GM12878 (cell line): ENCODE results near the gene PLA2G12B. TPM values are rescaled to one million over a fixed set of nuclear protein-coding genes. Genes with fewer than 3 reads are reported as not detected.

Experiments
- ATAC-seq: fragments of 200-7000 bp; cut with Tn5 transposase; 3 replicates; pipeline ENCODE4 v1.9.1; 2020; ENCODE audit warnings: mild to moderate bottlenecking, moderate library complexity
- BruUV-seq: library from RNA; stranded (reverse); fragments of 400-500 nt; replicated peaks from 2 replicates; lab custom pipeline; 2021; lab: Mats Ljungman, UMichigan
- CTCF ChIA-PET: fragments of 300-600 bp; sonication (Branson Sonifier 250); formaldehyde crosslinking; extraction: SDS; loops from one replicate; lab custom pipeline; 2021; ENCODE audit warnings: inconsistent platforms; lab: Yijun Ruan, JAX
- POLR2A ChIA-PET: fragments of 350-600 bp; formaldehyde crosslinking; extraction: SDS; loops from one replicate; lab custom pipeline; 2021; ENCODE audit warnings: inconsistent platforms; lab: Charles Lee
- RAD21 ChIA-PET: fragments of 300-600 bp; sonication (Branson Sonifier 250); formaldehyde crosslinking; loops from one replicate; lab custom pipeline; 2023; ENCODE audit warnings: antibody characterized with exemption; ENCODE audit not compliant: unreplicated experiment; lab: Charles Lee
- SMC1A ChIA-PET: fragments of 300-600 bp; sonication (Branson Sonifier 250); formaldehyde crosslinking; loops from one replicate; lab custom pipeline; 2023; ENCODE audit not compliant: unreplicated experiment, uncharacterized antibody; lab: Charles Lee
- DNase-seq: peaks from one replicate; pipeline ENCODE4 v3.0.0-alpha.2; 2011; ENCODE audit warnings: low read depth, low spot score
- FAIRE-seq: peaks from 3 replicates; lab custom pipeline; 2011; peaks lifted over from hg19 to GRCh38; lab: Jason Lieb, UNC
- H2AFZ ChIP-seq: 2 replicates; pipeline ENCODE4 v1.6.0; 2011; ENCODE audit warnings: low read depth, low read length, control low read depth; ENCODE audit not compliant: control insufficient read depth
- H3K27ac ChIP-seq: 2 replicates; pipeline ENCODE4 v1.5.1; 2011; ENCODE audit warnings: control low read depth; ENCODE audit not compliant: control insufficient read depth, insufficient read depth
- H3K27me3 ChIP-seq, 2 experiments: replicated peaks in 1 of 2; 2 replicates each; pipeline versions ENCODE4 v1.6.0 to v1.6.1; 2011; ENCODE audit warnings: low read length in 1 of 2; ENCODE audit not compliant: control insufficient read depth in 2 of 2, insufficient read depth in 2 of 2
- H3K36me3 ChIP-seq, 2 experiments: 2 replicates each; pipeline ENCODE4 v1.5.1; 2011; ENCODE audit warnings: low read length in 1 of 2; ENCODE audit not compliant: control insufficient read depth in 2 of 2, insufficient read depth in 2 of 2
- H3K4me1 ChIP-seq: 2 replicates; pipeline ENCODE4 v1.6.1; 2011; ENCODE audit warnings: mild to moderate bottlenecking, low read length, moderate library complexity, mixed read lengths; ENCODE audit not compliant: control insufficient read depth, insufficient read depth
- H3K4me2 ChIP-seq: 2 replicates; pipeline ENCODE4 v1.6.0; 2011; ENCODE audit warnings: control low read depth; ENCODE audit not compliant: control insufficient read depth, insufficient read depth
- H3K4me3 ChIP-seq: fragments of 200-600 bp; sonication (generic); 2 replicates; pipeline ENCODE4 v1.5.1; 2016
- H3K79me2 ChIP-seq: 2 replicates; pipeline ENCODE4 v1.6.0; 2011; ENCODE audit warnings: low read length; ENCODE audit not compliant: control insufficient read depth, insufficient read depth
- H3K9ac ChIP-seq: 2 replicates; pipeline ENCODE4 v1.8.0; 2011; ENCODE audit warnings: low read length, control low read depth, mixed read lengths; ENCODE audit not compliant: control insufficient read depth, insufficient read depth
- H3K9me3 ChIP-seq: replicated peaks from 3 replicates; pipeline ENCODE4 v1.5.1; 2011; ENCODE audit warnings: mild to moderate bottlenecking, low read length; ENCODE audit not compliant: control insufficient read depth, insufficient read depth
- H4K20me1 ChIP-seq: 2 replicates; pipeline ENCODE4 v1.6.0; 2011; ENCODE audit not compliant: control insufficient read depth, insufficient read depth
- JUNB ChIP-seq: IDR thresholded peaks from 2 replicates; pipeline ENCODE4 v1.6.1; 2016; ENCODE audit warnings: antibody characterized with exemption, mild to moderate bottlenecking
- KDM1A ChIP-seq: fragments of 200-600 bp; sonication (generic); IDR thresholded peaks from 2 replicates; pipeline ENCODE4 v1.6.1; 2016; ENCODE audit warnings: borderline replicate concordance
- MEF2B ChIP-seq: fragments of 450-650 bp; IDR thresholded peaks from 2 replicates; pipeline ENCODE4 v1.6.1; 2018; ENCODE audit warnings: mild to moderate bottlenecking, moderate library complexity; ENCODE audit not compliant: partially characterized antibody, poor library complexity, severe bottlenecking
- POLR2A ChIP-seq: IDR thresholded peaks from 2 replicates; pipeline ENCODE4 v1.6.1; 2011; ENCODE audit warnings: low read depth, mild to moderate bottlenecking, low read length
- PRDM15 ChIP-seq: fragments of 450-650 bp; formaldehyde crosslinking; IDR thresholded peaks from 2 replicates; pipeline ENCODE4 v1.4.0; 2020; ENCODE audit warnings: mild to moderate bottlenecking, moderate library complexity
- STAT3 ChIP-seq: IDR thresholded peaks from 2 replicates; pipeline ENCODE4 v1.6.1; 2011; ENCODE audit warnings: low read depth, low read length, improper control_type of control experiment
- ZBED1 ChIP-seq: IDR thresholded peaks from 2 replicates; pipeline ENCODE4 v1.6.1; 2016; ENCODE audit warnings: borderline replicate concordance
- ZBTB11 ChIP-seq: fragments of 450-650 bp; formaldehyde crosslinking; IDR thresholded peaks from 2 replicates; pipeline ENCODE4 v1.5.0; 2022; ENCODE audit warnings: mild to moderate bottlenecking, missing genetic modification characterization
- ZNF217 ChIP-seq: fragments of 450-650 bp; IDR thresholded peaks from 2 replicates; pipeline ENCODE4 v1.6.1; 2017; ENCODE audit warnings: antibody characterized with exemption, mild to moderate bottlenecking
- WGBS: methylation state at CpG from one replicate; pipeline ENCODE4 v1.1.6; 2016; ENCODE audit warnings: low lambda C conversion rate; ENCODE audit not compliant: insufficient replicate concordance, insufficient coverage; ENCODE audit errors: missing lambda C conversion rate; 5-methylcytosine and 5-hydroxymethylcytosine counted together
- in situ Hi-C: fragments of 300-500 bp; cut with MboI; formaldehyde crosslinking; loops from 9 replicates; pipeline ENCODE4 v1.14.3; 2018; ENCODE audit warnings: mixed read lengths
- intact Hi-C: fragments of 100-400 bp; cut with micrococcal nuclease; formaldehyde crosslinking; loops from one replicate; pipeline ENCODE4 v1.14.2; 2022; ENCODE audit not compliant: unreplicated experiment
- polyA plus RNA-seq, 11 experiments: library from polyadenylated mRNA; depleted of rRNA in 4 of 11; unstranded in 6 of 11; stranded (reverse) in 5 of 11; fragments of >200 nt; fragmentation: Nextera tagmentation in 4 of 11; fragmentation: Illumina TruSeq in 1 of 11; extraction: Ambion mirVana in 4 of 11; extraction: Trizol in 1 of 11; gene quantifications; 1 replicate in 1 of 11; 2 replicates in 10 of 11; pipeline versions ENCODE4 v1.2.1 to v1.2.3, GENCODE V29; 2011 to 2016; ENCODE audit warnings: inconsistent platforms in 2 of 11, missing spikeins in 2 of 11, low read depth in 1 of 11
- total RNA-seq, 4 experiments: library from RNA; depleted of rRNA in 3 of 4; stranded (reverse); fragments of >200 nt in 3 of 4; fragmentation: Illumina TruSeq in 1 of 4; extraction: Trizol in 1 of 4; gene quantifications; 2 replicates each; pipeline versions ENCODE4 v1.2.1 to v1.2.3, GENCODE V29; 2013 to 2021

The PLA2G12B gene
- total and polyA plus RNA-seq, 10 of the 15 experiments (the other 5 are each of a cell fraction or from before 2014, with no cell fraction given): not detected

- no TSS peak for BruUV-seq
- ChIA-PET POLR2A (no interaction called here), CTCF (no interaction called here), RAD21 (no interaction called here), SMC1A (no interaction called here)
- 88% methylated on average over 7 of the region's 7 CpGs for WGBS
- H3K36me3 ChIP-seq: no peaks in the 10 kb centered on the region
- intact Hi-C loops: no loop called here
- H4K20me1 ChIP-seq: no peaks in the 10 kb centered on the region
- in situ Hi-C loops: no loop called here
- no peak for TF ChIP-seq ZBTB11 (CRISPR knock-in tag)
- no peak for TF ChIP-seq KDM1A
- no peak for TF ChIP-seq JUNB
- TF ChIP-seq MEF2B: no peak
- no peak for TF ChIP-seq ZBED1
- TF ChIP-seq POLR2A: no peak
- TF ChIP-seq PRDM15 (CRISPR knock-in tag): no peak
- no peak for TF ChIP-seq ZNF217
- no peak for TF ChIP-seq STAT3
- H3K4me3 ChIP-seq: no peak overlapping the region
- H3K9me3 ChIP-seq: no peaks in the 10 kb centered on the region
- H3K4me2 ChIP-seq: no peak overlapping the region
- no peaks in the 10 kb centered on the region for H3K27me3 ChIP-seq
- FAIRE-seq (no peak), ATAC-seq (no peak), DNase-seq (no peak)
- H2AFZ ChIP-seq: no peak overlapping the region
- no peaks in the 10 kb centered on the region for H3K79me2 ChIP-seq
- H3K4me1 ChIP-seq: no peaks in the 10 kb centered on the region
- H3K9ac ChIP-seq: no peak overlapping the region
- H3K27ac ChIP-seq: no peak overlapping the region
Measured at GRCh38 chr10:72888151-72888638, 66.4 kb downstream of the PLA2G12B start.
